ENCODE measurements around the gene PPP1R14B. TPM values are rescaled to one million over a fixed set of nuclear protein-coding genes. Genes with fewer than 3 reads are reported as not detected.
A peak's percentile ranks its signal among the peaks of the same experiment; 100 is the strongest.

Gene PPP1R14B
- total and polyA plus RNA-seq, 5 donors = 75.3 to 146 (median 99.9) TPM

- Histone ChIP-seq H3K9me3 (ENCODE audit: control insufficient read depth, low read length) (no peaks in the 10 kb centered on the region), H3K27me3 (ENCODE audit: control insufficient read depth, insufficient read depth) (no peaks in the 10 kb centered on the region), H3K27ac (ENCODE audit: low read length) (no peak overlapping the region), H3K4me1 (ENCODE audit: control insufficient read depth, insufficient read depth, low read length) (no peaks in the 10 kb centered on the region), H3K4me3 (ENCODE audit: low read length) (no peak overlapping the region)
- WGBS = 87% methylated on average over 10 of the region's 10 CpGs
- intact Hi-C loops (cut with DNase I) = no loop called here
- DNase-seq (peak in 2 of 3 donors; percentile 31 to 57), ATAC-seq (no peak)
Measured at GRCh38 chr11:64264371-64264852, 17.7 kb upstream of the PPP1R14B start.

- ATAC-seq = no peak
- WGBS = 91% methylated on average over 8 of the region's 8 CpGs
- Histone ChIP-seq H3K4me1 (ENCODE audit: control insufficient read depth, insufficient read depth, low read length) (no peaks in the 10 kb centered on the region), H3K4me3 (ENCODE audit: low read length) (no peak overlapping the region), H3K27ac (ENCODE audit: low read length) (no peak overlapping the region), H3K9me3 (ENCODE audit: control insufficient read depth, low read length) (no peaks in the 10 kb centered on the region), H3K27me3 (ENCODE audit: control insufficient read depth, insufficient read depth) (no peaks in the 10 kb centered on the region)
- peak in 2 of 3 donors; percentile 40 to 58 for DNase-seq
- intact Hi-C loops (cut with DNase I) = no loop called here
Measured at GRCh38 chr11:64263947-64264317, 17.2 kb upstream of the PPP1R14B start.

GRCh38 chr11:64263021-64263946 lies 16.5 kb upstream of the PPP1R14B start:
- H3K27ac ChIP-seq (ENCODE audit: low read length) = no peak overlapping the region
- no peaks in the 10 kb centered on the region for H3K9me3 ChIP-seq (ENCODE audit: control insufficient read depth, low read length)
- H3K4me3 ChIP-seq (ENCODE audit: low read length) = no peak overlapping the region
- H3K27me3 ChIP-seq (ENCODE audit: control insufficient read depth, insufficient read depth) = no peaks in the 10 kb centered on the region
- WGBS = 80% methylated on average over 29 of the region's 29 CpGs
- intact Hi-C loops (cut with DNase I) = no loop called here
- ATAC-seq (no peak), DNase-seq (peak in 2 of 3 donors; percentile 56 to 64)
- no peaks in the 10 kb centered on the region for H3K4me1 ChIP-seq (ENCODE audit: control insufficient read depth, insufficient read depth, low read length)

GRCh38 chr11:64262271-64263002 lies 15.7 kb upstream of the PPP1R14B start:
- Histone ChIP-seq H3K27ac (ENCODE audit: low read length) (no peak overlapping the region), H3K4me1 (ENCODE audit: control insufficient read depth, insufficient read depth, low read length) (no peaks in the 10 kb centered on the region), H3K9me3 (ENCODE audit: control insufficient read depth, low read length) (no peaks in the 10 kb centered on the region), H3K27me3 (ENCODE audit: control insufficient read depth, insufficient read depth) (no peaks in the 10 kb centered on the region), H3K4me3 (ENCODE audit: low read length) (no peak overlapping the region)
- ATAC-seq (no peak), DNase-seq (peak in 2 of 3 donors; percentile 52 to 67)
- intact Hi-C loops (cut with DNase I) = no loop called here
- WGBS = 93% methylated on average over 42 of the region's 42 CpGs

GRCh38 chr11:64261556-64262080 lies 14.9 kb upstream of the PPP1R14B start:
- ATAC-seq (no peak), DNase-seq (no peak)
- no peaks in the 10 kb centered on the region for H3K4me1 ChIP-seq (ENCODE audit: control insufficient read depth, insufficient read depth, low read length)
- H3K27me3 ChIP-seq (ENCODE audit: control insufficient read depth, insufficient read depth) = no peaks in the 10 kb centered on the region
- H3K9me3 ChIP-seq (ENCODE audit: control insufficient read depth, low read length) = no peaks in the 10 kb centered on the region
- H3K27ac ChIP-seq (ENCODE audit: low read length) = no peak overlapping the region
- intact Hi-C loops (cut with DNase I) = no loop called here
- WGBS = 87% methylated on average over 18 of the region's 18 CpGs
- H3K4me3 ChIP-seq (ENCODE audit: low read length) = no peak overlapping the region

GRCh38 chr11:64260147-64260708 lies 13.5 kb upstream of the PPP1R14B start:
- Histone ChIP-seq H3K9me3 (ENCODE audit: control insufficient read depth, low read length) (no peaks in the 10 kb centered on the region), H3K4me1 (ENCODE audit: control insufficient read depth, insufficient read depth, low read length) (no peaks in the 10 kb centered on the region), H3K27ac (ENCODE audit: low read length) (no peak overlapping the region), H3K27me3 (ENCODE audit: control insufficient read depth, insufficient read depth) (no peaks in the 10 kb centered on the region), H3K4me3 (ENCODE audit: low read length) (no peak overlapping the region)
- no peak for DNase-seq
- no peak for ATAC-seq
- intact Hi-C loops (cut with DNase I) = no loop called here
- 98% methylated on average over 6 of the region's 6 CpGs for WGBS

GRCh38 chr11:64259533-64260067 lies 12.9 kb upstream of the PPP1R14B start:
- 86% methylated on average over 4 of the region's 4 CpGs for WGBS
- Histone ChIP-seq H3K27me3 (ENCODE audit: control insufficient read depth, insufficient read depth) (no peaks in the 10 kb centered on the region), H3K4me3 (ENCODE audit: low read length) (no peak overlapping the region), H3K27ac (ENCODE audit: low read length) (no peak overlapping the region), H3K9me3 (ENCODE audit: control insufficient read depth, low read length) (no peaks in the 10 kb centered on the region), H3K4me1 (ENCODE audit: control insufficient read depth, insufficient read depth, low read length) (no peaks in the 10 kb centered on the region)
- DNase-seq = no peak
- ATAC-seq = no peak
- intact Hi-C loops (cut with DNase I) = no loop called here

GRCh38 chr11:64258946-64259532 lies 12.3 kb upstream of the PPP1R14B start:
- H3K27ac ChIP-seq (ENCODE audit: low read length) = no peak overlapping the region
- no peaks in the 10 kb centered on the region for H3K9me3 ChIP-seq (ENCODE audit: control insufficient read depth, low read length)
- no peaks in the 10 kb centered on the region for H3K27me3 ChIP-seq (ENCODE audit: control insufficient read depth, insufficient read depth)
- H3K4me3 ChIP-seq (ENCODE audit: low read length) = no peak overlapping the region
- whole genome bisulfite sequencing = 93% methylated on average over 32 of the region's 32 CpGs
- DNase-seq (peak in 1 of 3 donors; percentile 63), ATAC-seq (no peak)
- H3K4me1 ChIP-seq (ENCODE audit: control insufficient read depth, insufficient read depth, low read length) = no peaks in the 10 kb centered on the region
- intact Hi-C loops (cut with DNase I) = no loop called here

GRCh38 chr11:64258356-64258755 lies 11.6 kb upstream of the PPP1R14B start:
- intact Hi-C loops (cut with DNase I) = no loop called here
- DNase-seq = no peak

GRCh38 chr11:64256300-64256699 lies 9.6 kb upstream of the PPP1R14B start:
- intact Hi-C loops (cut with DNase I) = no loop called here
- Histone ChIP-seq H3K9me3 (ENCODE audit: control insufficient read depth, low read length) (no peaks in the 10 kb centered on the region), H3K4me1 (ENCODE audit: control insufficient read depth, insufficient read depth, low read length) (no peaks in the 10 kb centered on the region), H3K27me3 (ENCODE audit: control insufficient read depth, insufficient read depth) (no peaks in the 10 kb centered on the region), H3K27ac (ENCODE audit: low read length) (no peak overlapping the region), H3K4me3 (ENCODE audit: low read length) (no peak overlapping the region)
- DNase-seq (peak in 1 of 3 donors; percentile 47), ATAC-seq (no peak)
- WGBS = 83% methylated on average over 15 of the region's 15 CpGs

More at GRCh38 chr11:64258356-64258755, 11.6 kb upstream of the PPP1R14B start:
- no peaks in the 10 kb centered on the region for H3K4me1 ChIP-seq (ENCODE audit: control insufficient read depth, insufficient read depth, low read length)
- ATAC-seq = no peak
- H3K27me3 ChIP-seq (ENCODE audit: control insufficient read depth, insufficient read depth) = no peaks in the 10 kb centered on the region
- H3K4me3 ChIP-seq (ENCODE audit: low read length) = no peak overlapping the region
- H3K27ac ChIP-seq (ENCODE audit: low read length) = no peak overlapping the region
- no peaks in the 10 kb centered on the region for H3K9me3 ChIP-seq (ENCODE audit: control insufficient read depth, low read length)
- 90% methylated on average over 24 of the region's 24 CpGs for WGBS

All from right cardiac atrium (tissue), 5 donors.